Neural cell (in vitro differentiated cells): Measurements from ENCODE around the gene REXO1.

Source experiments
- POLR2AphosphoS5 ChIP-seq: IDR thresholded peaks from 2 replicates; pipeline ENCODE4 v1.6.1; 2012
- TF ChIP-seq, protein P1 (sequence below): fragments of 450-650 bp; IDR thresholded peaks from 2 replicates; pipeline ENCODE4 v1.5.1; 2014; ENCODE audit warnings: antibody characterized with exemption, mild to moderate bottlenecking, moderate library complexity; ENCODE audit not compliant: poor library complexity, severe bottlenecking

DNA sequence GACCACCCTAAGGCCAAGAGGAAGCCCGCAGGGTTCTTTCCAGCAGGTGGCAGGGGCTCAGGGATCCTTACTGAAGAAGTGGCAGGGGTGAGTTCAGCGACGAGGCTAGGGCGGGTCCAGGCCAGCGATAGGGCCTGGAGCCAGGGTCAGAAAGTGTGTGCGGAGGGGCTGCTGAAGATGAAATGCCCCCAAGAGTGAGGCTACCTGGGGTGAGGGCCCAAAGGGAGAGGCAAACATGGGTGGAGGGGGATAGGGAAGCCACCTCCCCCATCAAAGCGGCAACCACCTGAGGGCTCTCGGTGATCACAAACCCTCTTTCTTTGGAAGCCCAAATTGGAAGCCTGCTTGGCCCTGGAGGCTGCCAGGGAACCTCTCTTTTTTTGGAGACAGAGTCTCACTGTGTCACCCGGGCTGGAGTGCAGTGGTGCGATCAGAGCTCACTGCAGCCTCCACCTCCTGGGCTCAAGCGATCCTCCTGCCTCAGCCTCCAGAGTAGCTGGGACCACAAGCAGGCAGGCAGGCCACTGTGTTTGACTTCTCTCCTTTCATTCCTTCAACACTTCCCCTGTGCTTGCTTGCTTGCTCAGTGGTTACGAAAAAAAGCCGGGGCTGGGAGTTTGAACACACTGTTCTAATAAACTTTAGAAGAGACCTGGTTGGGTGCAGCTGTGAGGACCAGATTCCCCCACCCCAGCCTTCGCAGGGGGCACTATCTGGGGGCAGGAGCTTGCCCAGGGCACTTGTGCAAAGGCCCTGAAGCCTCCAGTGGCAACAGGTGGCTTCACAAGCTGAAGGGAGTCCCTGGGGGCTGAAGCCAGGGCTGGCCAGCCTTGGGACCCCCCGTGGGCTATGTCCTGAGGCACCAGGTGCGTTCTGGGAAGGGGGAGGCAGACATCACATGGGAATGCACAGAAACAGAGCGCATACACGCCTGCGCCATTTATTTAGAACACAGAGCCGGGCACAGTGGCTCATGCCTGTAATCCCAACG is 34.8 kb downstream of the REXO1 start:
- TF ChIP-seq, protein P1, sequence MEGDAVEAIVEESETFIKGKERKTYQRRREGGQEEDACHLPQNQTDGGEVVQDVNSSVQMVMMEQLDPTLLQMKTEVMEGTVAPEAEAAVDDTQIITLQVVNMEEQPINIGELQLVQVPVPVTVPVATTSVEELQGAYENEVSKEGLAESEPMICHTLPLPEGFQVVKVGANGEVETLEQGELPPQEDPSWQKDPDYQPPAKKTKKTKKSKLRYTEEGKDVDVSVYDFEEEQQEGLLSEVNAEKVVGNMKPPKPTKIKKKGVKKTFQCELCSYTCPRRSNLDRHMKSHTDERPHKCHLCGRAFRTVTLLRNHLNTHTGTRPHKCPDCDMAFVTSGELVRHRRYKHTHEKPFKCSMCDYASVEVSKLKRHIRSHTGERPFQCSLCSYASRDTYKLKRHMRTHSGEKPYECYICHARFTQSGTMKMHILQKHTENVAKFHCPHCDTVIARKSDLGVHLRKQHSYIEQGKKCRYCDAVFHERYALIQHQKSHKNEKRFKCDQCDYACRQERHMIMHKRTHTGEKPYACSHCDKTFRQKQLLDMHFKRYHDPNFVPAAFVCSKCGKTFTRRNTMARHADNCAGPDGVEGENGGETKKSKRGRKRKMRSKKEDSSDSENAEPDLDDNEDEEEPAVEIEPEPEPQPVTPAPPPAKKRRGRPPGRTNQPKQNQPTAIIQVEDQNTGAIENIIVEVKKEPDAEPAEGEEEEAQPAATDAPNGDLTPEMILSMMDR, result no peak
- no peak for TF ChIP-seq POLR2AphosphoS5
